Measurements from ENCODE around the gene ASB7.

DNA sequence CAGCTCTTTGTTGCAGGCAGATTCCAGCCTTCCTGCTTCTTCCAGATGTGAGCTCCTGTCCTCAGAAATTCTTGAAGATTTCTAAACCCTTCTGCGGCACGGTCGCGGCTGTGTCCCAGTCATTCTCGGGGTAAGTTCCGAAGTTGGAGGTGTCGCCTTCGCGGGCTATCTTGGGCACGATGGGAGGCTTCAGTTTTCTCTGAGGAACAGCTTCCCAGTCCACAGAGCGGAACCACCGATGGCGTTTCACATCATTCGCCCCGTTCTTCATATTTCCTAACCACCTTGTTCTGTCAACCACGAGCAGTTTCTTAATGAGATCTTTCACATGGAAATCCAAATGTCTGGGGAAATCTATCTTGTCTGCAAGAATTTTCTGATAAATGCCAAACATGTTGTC lies 48.9 kb upstream of the ASB7 start:
- TF ChIP-seq POLR2AphosphoS5 (IDR thresholded peaks at IDR 0.05; ENCODE audit: low read depth, low read length) (no peak), TAF1 (IDR thresholded peaks at IDR 0.05; ENCODE audit: borderline replicate concordance, low read depth, low read length) (no peak)

Data from GM12892 (cell line).